Epithelial cell of esophagus (primary cell): ENCODE results near the gene NOP10.
A peak's percentile ranks its signal among the peaks of the same experiment; 100 is the strongest.
"Not testable (repeated sequence)": the region's sequence is repeated elsewhere in the genome, so short reads cannot be mapped to it uniquely, and the experiment has no call there.

Experiments used
- DNase-seq: peaks from one replicate; pipeline ENCODE4 v3.0.0; 2010; ENCODE audit warnings: low read depth
- H3K4me3 ChIP-seq: 2 replicates; pipeline ENCODE4 v1.5.1; 2011; ENCODE audit warnings: mild to moderate bottlenecking, low read length, control low read depth
- TF ChIP-seq, protein P1 (sequence below): IDR thresholded peaks from 2 replicates; pipeline ENCODE4 v1.5.1; 2011; ENCODE audit warnings: low read depth, mild to moderate bottlenecking, low read length, control low read depth, inconsistent platforms; ENCODE audit not compliant: insufficient read depth; ENCODE audit errors: missing control alignments

NOP10 gene

GRCh38 chr15:34355241-34355640 is 12.3 kb upstream of the NOP10 start:
- no peak overlapping the region for H3K4me3 ChIP-seq
- peak; percentile 56 for DNase-seq
- TF ChIP-seq, protein P1, sequence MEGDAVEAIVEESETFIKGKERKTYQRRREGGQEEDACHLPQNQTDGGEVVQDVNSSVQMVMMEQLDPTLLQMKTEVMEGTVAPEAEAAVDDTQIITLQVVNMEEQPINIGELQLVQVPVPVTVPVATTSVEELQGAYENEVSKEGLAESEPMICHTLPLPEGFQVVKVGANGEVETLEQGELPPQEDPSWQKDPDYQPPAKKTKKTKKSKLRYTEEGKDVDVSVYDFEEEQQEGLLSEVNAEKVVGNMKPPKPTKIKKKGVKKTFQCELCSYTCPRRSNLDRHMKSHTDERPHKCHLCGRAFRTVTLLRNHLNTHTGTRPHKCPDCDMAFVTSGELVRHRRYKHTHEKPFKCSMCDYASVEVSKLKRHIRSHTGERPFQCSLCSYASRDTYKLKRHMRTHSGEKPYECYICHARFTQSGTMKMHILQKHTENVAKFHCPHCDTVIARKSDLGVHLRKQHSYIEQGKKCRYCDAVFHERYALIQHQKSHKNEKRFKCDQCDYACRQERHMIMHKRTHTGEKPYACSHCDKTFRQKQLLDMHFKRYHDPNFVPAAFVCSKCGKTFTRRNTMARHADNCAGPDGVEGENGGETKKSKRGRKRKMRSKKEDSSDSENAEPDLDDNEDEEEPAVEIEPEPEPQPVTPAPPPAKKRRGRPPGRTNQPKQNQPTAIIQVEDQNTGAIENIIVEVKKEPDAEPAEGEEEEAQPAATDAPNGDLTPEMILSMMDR, result no peak

- DNase-seq, result no peak
These were observed 11.3 kb upstream of the NOP10 start for GRCh38 chr15:34354286-34354685.

DNA sequence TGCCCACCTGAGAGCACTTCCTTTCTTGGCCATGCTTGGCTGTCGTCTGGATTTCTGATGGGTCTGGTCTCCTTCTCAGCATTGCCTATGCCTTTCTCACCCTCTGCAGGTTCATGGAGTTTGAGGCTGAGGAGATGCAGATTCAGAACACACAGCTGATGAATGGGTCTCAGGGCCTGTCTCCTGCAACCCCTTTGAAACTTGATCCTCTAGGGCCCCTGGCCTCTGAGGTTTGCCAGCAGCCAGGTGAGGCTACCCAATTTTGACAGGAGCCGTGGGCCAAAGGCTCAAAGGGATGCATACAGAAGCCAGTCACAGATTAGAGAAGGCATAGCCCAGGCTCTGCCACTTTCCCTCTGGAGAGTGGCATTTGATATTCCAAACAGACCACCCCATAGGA is 10.7 kb upstream of the NOP10 start:
- no peak for DNase-seq
- no peak overlapping the region for H3K4me3 ChIP-seq
- TF ChIP-seq, protein P1, result no peak

More at GRCh38 chr15:34354286-34354685, 11.3 kb upstream of the NOP10 start:
- no peak overlapping the region for H3K4me3 ChIP-seq
- TF ChIP-seq, protein P1, result no peak

DNA sequence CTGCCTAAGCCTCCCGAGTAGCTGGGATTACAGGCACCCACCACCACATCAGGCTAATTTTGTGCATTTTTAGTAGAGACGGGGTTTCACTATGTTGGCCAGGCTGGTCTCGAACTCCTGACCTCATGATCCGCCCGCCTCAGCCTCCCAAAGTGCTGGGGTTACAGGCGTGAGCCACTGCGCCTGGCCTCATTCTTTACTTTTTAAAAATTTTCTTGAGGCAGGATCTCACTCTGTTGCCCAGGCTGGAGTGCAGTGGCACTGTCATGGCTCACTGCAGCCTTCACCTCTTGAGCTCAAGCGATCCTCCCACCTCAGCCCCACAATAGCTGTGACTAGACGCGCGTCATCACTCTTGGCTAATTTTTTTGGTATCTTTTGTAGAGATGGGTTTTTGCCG is 10.1 kb upstream of the NOP10 start:
- DNase-seq, H3K4me3 ChIP-seq: not testable (repeated sequence)

GRCh38 chr15:34349769-34350168 is 6.8 kb upstream of the NOP10 start:
- TF ChIP-seq, protein P1, result no peak
- no peak for DNase-seq
- H3K4me3 ChIP-seq, result no peak overlapping the region

- H3K4me3 ChIP-seq, result no peak overlapping the region
- DNase-seq, result no peak
- TF ChIP-seq, protein P1, result no peak
These were observed 5.9 kb upstream of the NOP10 start for GRCh38 chr15:34348735-34349300.

GRCh38 chr15:34347951-34348638 is 5.2 kb upstream of the NOP10 start:
- TF ChIP-seq, protein P1, result no peak
- H3K4me3 ChIP-seq, result no peak overlapping the region

DNA sequence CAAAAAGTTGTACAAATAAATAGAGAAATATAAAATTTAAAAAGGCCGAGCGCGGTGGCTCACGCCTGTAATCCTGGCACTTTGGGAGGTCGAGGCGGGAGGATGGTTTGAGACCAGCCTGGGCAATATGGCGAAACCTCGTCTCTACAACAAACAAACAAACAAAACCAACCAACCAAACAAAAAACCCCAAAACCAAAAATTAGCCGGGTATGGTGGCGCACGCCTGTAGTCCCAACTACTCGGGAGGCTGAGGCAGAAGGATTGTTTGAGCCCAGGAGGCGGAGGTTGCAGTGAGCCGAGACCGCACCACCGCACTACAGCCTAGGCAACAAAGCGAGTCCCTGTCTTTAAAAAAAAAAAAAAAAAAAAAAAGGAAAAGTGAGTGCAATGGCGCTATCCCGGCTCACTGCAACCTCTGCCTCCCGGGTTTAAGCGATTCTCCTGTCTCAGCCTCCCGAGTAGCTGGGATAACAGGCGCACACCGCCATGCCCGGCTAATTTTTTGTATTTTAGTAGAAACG is 661 bp downstream of the NOP10 start:
- not testable (repeated sequence) for DNase-seq
- H3K4me3 ChIP-seq, result peak overlapping the region; percentile 94

More at GRCh38 chr15:34347951-34348638, 5.2 kb upstream of the NOP10 start:
- no peak for DNase-seq
